ENCODE measurements around the gene PLEKHA3.

DNA sequence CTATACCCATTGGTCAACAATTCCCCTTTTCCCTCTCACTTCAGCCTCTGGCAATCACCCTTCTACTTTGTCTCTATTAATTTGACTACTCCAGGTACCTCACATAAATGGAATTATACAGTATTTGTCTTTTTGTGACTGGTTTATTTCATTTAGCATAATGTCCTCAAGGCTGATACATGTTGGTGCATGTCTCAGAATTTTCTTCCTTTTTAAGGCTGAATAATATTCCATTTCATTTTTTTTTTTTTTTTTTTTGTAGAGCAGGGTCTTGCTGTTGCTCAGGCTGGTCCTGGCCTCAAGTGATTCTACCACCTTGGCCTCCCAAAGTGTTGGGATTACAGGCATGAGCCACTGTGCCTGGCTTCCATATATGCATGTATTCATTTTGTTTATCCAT, 3.8 kb upstream of the PLEKHA3 start:
- TF ChIP-seq, protein P1, sequence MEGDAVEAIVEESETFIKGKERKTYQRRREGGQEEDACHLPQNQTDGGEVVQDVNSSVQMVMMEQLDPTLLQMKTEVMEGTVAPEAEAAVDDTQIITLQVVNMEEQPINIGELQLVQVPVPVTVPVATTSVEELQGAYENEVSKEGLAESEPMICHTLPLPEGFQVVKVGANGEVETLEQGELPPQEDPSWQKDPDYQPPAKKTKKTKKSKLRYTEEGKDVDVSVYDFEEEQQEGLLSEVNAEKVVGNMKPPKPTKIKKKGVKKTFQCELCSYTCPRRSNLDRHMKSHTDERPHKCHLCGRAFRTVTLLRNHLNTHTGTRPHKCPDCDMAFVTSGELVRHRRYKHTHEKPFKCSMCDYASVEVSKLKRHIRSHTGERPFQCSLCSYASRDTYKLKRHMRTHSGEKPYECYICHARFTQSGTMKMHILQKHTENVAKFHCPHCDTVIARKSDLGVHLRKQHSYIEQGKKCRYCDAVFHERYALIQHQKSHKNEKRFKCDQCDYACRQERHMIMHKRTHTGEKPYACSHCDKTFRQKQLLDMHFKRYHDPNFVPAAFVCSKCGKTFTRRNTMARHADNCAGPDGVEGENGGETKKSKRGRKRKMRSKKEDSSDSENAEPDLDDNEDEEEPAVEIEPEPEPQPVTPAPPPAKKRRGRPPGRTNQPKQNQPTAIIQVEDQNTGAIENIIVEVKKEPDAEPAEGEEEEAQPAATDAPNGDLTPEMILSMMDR (IDR thresholded peaks at IDR 0.05): no peak
- TF ChIP-seq POLR2A (IDR thresholded peaks at IDR 0.05): no peak

Measured in heart left ventricle (tissue), 13 donors.